Stimulated activated naive CD4-positive, alpha-beta T cell treated with Interleukin-2 at 50 U/mL for 16 hours (primary cell): ENCODE measurements around the gene DHDH.
"Not testable (repeated sequence)": the region's sequence is repeated elsewhere in the genome, so short reads cannot be mapped to it uniquely, and the experiment has no call there.

ENCODE experiments used
- DNase-seq: peaks from one replicate; lab custom pipeline; 2025; lab: John Stamatoyannopoulos, UW

DHDH gene

DNA sequence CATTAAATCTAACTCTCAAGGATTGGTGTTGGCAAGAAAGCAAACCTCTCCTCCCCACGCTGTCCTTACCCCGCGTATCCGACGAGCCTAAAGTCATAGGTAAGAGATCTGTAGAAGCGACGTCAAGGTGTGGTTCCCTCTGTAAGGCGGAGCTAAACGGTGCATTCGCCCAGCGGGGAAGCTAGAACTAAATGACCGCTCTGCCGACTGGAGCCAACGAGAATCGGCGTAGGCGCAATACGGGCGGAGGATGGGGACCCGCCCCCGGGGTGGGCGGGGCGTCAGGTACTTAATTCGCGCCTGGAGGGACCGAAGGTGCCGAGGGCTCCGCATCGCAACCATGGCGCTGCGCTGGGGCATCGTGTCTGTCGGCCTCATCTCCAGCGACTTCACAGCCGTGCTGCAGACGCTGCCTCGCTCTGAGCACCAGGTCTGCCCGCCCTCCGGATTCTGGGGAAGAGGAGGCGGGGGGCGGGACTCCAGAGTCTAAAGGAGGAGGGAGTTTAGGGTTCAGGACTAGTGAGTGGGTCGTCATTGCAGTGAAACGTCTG is at the start of gene DHDH:
DHDH (plus strand) TSS at position 318 of the 551 bp plus-strand sequence; CDS start at position 341, 23 bp downstream.
- peak; percentile 73 for DNase-seq

DNA sequence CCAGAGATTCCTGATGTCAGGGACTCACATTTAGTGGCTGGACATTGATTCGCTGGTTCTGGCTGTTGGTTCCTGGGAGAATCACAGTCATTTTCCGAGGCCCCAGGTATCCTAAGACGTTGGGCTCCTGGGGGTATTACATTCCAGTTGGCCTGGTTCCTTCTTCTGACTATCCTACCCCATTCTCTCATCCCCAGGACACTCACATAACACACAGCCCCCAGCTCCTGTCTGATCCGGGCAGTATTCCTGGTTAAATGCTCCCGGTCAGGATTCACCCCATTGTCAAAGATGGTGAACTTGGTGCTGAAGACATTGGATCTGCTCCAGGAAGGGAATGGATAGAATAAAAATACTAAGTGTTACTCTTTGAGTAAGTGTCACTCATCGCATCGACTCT is 49.8 kb upstream of the DHDH start:
- DNase-seq: no peak

DNA sequence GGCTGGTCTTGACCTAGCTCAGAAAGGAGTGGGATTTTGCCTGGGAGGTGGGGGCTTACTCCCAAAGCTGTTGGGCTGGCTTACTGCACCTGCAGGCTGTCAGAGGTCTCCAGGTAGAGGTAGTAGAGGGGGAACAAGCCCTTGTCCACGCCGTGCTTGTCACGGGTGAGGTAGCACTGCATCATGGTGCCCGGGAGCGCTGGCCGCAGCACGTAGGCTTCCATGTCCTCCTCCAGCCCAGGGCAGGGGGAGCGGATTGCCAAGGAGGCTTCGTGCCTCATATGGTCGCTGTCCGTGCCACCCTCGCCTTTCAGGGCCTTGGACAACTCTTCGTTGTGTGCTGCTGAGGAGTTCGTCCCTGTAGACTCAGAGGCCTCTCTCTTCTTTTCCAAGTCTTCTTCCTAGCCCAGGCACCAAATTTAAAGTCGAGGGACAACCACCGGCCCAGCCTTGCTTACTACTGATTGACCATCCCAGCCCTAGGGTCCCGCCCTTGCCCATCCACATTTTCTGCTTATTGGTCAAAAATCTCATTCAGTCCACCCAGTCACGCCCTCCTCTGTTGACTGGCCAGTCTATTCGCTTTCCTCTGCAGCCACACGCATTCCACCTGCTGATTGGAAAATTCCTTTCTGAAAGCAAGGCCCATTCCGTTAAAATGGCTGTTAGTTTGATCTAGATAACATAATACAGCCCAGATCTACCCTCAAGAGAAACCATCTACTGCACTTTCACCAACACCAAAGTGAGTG is 45.5 kb upstream of the DHDH start:
- no peak for DNase-seq

DNA sequence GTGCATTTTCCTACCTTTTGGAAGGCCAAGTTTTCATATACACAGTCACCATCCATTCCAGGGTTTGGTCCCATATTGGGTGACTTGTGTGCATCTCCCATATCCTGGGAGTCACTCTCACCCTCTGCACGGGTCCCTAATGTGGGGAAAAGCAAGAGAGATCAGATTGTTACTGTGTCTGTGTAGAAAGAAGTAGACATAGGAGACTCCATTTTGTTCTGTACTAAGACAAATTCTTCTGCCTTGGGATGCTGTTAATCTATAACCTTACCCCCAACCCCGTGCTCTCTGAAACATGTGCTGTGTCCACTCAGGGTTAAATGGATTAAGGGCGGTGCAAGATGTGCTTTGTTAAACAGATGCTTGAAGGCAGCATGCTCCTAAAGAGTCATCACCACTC is 44.0 kb upstream of the DHDH start:
- DNase-seq: not testable (repeated sequence)

DNA sequence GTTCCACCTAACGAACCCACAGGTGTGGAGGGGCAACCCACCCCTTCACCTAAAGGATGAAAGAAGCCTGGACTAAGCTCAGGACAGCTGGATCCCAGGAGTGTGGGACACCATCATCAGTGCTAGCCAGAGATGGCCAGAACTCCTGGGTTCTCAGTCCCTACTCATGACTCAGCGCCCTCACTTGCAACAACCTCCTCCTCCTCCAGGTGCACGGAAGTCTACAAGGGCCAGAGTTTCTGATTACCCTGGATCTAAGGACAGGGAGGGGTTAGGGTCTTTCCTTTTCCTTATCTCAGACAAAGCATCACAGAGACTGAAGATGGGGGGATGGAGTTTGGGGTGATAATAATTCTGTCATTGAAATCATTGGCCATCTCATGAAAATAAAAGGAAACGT is 42.9 kb upstream of the DHDH start:
- DNase-seq: no peak

DNA sequence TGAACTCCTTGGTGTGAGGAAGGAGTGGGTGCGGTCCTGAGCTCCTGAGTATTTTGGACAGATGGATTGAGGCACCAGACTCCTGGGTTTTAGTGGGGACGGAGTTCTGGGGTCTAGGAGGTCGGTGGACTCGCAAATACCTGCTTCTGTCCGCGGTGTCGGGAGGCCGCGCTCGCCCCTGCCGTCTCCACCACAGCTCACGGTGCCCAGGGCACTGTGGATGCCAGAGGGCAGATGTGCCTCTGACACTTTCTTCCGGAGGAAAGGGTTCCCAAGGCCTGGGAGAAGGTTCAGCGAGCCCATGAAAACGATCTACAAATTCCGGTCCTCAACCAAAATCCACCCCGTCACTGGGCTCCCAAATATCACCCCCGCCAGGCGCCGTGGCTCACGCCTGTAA is 38.3 kb upstream of the DHDH start:
- no peak for DNase-seq

DNA sequence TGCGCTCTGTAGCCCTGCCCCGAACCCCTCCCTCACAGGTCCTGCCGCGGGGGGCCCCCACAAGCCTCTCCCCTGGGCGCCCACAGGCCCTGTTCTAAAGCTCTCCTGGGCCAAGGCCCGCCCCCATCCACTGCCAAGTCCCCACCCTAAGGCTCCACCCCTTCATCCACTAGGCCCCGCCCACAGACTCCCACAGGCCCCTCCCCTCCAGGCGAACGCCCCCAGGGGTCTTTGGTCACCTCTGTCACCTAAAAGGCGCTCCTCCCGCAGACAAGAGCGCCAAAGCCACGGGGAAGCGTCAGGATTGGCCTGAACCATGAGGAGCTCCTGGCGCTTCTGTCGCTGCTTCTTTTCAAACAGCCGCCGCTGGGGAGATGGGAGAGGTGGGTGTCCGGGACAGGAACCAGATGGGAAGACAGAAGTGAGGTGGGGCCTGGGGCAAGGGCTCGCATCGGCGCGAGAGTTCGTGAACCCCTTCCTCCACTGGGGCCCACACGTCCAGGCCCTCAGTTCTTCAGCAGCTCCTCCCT is 37.2 kb upstream of the DHDH start:
- no peak for DNase-seq

DNA sequence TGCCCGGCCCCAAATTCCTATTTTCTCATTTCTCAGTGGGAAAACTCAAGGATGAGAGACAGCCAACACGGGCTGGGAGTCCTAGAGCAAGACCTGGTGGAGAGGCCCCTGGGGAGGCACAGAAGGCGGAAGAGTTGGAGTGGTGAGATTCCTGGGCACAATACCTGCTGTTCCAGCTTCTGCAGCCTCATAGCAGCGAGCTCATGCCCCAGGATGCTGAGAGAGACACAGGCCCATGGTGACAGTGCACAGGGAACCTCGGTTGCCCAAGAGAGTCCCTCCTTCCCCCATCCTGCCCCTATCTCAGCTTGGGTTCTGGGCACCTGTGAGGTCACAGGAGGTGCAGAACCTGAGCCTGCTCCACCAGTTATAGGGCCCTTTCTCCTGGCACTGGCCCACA is 36.3 kb upstream of the DHDH start:
- DNase-seq: no peak

DNA sequence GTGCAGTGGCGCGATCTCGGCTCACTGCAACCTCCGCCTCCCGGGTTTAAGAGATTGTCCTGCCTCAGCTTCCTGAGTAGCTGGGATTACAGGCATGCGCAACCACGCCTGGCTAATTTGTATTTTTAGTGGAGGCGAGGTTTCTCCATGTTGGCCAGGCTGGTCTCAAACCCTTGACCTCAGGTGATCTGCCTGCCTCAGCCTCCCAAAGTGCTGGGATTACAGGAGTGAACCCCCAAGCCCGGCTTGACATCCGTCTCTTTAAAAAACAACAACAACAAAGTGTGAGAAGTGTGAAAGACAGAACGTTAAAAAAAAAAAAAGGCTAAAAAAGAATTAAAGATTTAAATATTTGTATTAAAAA is 34.1 kb upstream of the DHDH start:
- DNase-seq: not testable (repeated sequence)

DNA sequence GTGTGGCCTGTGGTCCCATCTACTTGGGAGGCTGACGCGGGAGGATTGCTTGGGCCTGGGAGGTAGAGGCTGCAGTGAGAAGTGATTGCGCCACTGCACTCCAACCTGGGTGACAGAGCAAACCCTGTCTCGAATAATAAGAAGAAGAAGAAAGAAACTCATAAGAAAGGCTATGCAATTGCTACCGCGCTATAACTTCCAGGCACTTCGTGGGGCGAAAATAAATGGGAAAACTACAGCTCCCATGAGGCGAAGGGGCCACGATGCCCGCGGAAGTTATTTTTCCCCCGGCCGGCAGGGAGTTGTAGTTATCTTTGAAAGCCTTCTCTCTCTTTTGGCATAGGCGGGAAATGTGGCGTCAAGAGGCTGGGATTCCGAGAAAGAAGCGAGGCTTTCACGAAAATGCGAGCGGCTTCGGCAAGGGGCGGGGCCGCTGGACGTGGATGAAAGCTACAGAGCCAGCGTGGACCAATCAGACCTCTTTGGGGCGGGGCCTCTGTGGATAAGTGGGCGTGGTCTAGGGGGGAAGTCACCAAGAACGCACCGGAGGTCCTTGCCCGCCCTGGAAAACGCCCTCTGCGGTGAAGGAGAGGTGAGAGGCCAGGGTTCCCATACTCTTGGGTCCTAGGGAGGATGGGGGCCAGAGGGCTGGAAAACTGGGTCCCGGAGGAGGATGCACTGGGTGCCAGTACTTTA is 33.6 kb upstream of the DHDH start, which contains the start of gene NUCB1:
NUCB1 (plus strand) TSS at position 532 of the 696 bp plus-strand sequence. CDS start 485 bp downstream, outside the sequence.
- DNase-seq: peak; percentile 99

DNA sequence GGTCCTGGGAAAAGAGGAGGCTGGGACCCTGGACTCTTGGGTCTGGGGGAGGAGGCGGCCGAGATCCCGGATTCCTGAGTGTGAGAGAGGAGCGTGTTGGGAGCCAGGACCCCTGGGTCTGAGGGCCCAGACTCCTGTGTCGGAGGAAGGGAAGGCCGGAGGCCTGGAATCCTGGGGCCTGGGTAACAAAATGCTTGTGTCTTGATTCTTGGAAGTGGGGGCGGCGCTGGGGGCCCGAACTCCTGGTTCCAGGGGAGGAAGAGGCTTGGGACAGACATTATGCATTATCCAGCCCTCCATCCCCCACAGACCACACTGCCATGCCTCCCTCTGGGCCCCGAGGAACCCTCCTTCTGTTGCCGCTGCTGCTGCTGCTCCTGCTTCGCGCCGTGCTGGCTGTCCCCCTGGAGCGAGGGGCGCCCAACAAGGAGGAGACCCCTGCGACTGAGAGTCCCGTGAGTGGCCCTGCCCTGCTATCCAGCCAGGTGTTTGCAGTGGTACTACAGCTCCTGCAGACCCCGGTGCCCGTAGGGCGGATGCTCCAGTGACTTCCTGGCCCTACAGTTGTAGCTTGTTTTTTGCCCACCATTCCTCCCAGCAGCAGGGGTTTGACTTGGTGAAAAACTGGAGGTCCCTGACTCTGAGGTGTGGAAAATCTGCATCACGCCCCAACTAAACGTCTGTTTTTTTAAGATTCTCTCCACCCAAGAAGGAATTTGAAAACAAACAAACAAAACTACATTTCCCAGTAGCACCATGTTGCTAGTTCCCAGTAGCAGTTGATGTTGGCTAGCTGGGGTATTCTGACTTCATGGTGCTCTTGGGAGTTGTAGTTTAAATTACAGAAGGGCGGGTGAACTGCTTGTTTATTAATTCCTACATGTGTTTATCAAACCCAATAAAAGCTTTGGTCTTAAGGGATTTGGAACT is 32.8 kb upstream of the DHDH start:
- no peak for DNase-seq

DNA sequence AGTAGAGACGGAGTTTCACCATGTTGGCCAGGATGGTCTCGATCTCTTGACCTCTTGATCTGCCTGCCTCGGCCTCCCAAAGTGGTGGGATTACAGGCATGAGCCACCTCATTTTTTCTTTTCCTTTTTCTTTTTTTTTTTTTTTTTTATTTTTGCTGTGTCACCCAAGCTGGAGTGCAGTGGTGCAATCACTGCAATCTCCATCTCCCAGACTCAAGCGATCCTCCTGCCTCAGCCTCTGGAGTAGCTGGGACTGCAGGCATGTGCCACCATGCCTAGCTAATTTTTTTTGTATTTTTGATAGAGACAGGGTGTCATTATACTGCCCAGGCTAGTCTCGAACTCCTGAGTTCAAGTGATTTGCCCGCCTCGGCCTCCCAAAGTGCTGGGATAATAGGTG is 31.2 kb upstream of the DHDH start:
- DNase-seq: not testable (repeated sequence)

DNA sequence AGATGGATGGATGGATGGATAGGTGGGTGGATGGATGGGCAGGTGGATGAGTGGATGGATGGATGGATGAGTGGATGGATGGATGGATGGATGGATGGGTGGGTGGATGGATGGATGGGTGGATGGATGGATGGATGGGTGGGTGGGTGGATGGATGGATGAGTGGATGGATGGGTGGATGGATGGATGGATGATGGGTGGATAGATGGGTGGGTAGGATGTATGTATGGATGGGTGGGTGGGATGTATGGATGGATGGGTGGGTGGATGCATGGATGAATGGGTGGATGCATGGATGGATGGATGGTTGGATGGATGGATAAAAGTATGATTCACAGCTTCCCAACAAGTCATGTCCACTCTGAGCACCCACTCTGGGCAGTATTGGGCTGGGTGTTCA is 29.7 kb upstream of the DHDH start:
- DNase-seq: not testable (repeated sequence)

DNA sequence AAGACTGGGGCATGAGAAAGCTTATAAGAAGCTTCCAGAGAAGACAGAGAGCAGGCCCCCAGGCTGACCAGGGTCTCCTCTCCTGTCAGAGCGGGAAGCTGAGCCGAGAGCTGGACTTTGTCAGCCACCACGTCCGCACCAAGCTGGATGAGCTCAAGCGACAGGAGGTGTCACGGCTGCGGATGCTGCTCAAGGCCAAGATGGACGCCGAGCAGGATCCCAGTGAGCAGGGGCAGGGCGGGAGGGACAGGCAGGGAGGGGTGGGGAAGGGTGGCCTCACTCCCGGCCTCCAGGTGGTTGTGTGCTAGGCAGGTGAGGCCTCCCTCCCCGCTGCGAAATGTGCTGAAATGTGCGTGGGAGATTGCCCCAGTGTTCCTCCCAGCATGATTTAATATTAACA is 27.8 kb upstream of the DHDH start:
- no peak for DNase-seq

DNA sequence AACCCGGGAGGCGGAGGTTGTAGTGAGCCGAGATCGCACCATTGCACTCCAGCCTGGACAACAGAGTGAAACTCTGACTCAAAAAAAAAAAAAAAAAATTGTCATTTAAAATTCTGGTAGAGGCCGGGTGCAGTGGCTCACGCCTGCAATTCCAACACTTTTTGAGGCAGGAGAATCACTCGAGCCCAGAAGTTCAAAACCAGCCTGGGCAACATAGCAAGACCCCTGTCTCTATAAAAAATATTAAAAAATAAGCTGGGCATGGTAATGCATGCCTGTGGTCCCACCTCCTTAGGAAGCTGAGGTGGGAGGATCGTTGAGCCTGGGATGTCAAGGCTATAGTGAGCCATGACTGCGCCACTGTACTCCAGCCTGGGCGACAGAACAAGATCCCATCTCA is 27.2 kb upstream of the DHDH start:
- no peak for DNase-seq

DNA sequence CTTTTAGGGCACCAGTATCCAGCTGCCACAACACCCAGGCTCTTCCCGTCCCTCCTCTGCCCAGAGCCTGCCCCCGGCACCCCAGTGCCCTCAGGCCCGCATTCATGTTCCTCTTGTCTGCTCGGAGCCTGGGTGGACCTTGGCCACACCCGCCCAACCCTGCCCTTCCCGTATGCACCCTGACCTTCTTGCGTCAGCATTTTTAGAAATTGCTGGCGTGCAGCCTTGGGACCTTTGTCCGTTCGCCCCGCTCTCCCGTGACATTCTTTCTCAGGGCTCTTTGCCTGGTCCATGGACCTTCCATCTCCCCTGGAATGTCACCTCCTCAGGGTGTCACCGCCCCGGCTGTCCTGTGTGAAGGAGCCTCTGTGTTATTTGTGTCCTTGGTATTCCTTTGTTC is 25.8 kb upstream of the DHDH start:
- no peak for DNase-seq

DNA sequence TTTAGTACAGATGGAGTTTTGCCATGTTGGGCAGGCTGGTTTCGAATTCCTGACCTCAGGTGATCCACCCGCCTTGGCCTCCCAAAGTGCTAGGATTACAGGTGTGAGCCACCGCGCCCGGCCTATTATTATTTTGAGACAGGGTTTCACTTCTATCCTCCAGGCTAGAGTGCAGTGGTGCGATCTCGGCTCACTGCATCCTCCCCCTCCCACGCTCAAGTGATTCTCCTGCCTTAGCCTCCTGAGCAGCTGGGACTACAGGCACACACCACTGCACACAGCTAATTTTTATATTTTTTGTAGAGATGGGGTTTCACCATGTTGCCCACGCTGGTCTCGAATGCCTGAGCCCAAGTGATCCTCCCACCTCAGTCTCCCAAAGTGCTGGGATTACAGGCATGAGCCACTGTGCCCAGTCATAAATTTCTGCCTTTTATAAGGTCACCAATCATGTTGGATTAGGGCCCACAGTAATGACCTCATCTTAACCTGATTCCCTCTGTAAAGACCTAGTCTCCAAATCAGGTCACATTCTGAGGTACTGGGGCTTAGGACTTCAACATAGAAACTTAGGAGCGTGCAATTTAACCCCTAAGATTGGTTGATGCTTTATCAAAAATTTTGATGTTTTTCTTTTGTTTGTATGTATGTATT is 23.9 kb upstream of the DHDH start:
- not testable (repeated sequence) for DNase-seq

DNA sequence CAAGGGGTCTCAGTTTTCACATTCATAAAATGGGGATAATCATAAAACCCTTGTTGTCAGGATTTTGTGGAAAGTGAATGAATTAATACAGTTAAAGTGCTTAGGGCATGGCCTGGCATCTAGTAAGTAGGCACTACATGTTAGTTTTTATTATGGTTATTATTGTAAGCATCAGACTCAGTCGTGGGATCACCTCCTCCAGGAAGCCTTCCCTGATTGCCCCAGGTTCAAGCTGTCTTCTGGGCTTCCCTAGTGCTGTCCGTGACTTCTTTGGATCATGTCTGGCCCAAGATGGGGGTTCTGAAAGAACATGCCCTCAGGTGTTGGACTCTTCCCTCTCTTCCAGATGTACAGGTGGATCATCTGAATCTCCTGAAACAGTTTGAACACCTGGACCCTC is 22.7 kb upstream of the DHDH start:
- DNase-seq: no peak

DNA sequence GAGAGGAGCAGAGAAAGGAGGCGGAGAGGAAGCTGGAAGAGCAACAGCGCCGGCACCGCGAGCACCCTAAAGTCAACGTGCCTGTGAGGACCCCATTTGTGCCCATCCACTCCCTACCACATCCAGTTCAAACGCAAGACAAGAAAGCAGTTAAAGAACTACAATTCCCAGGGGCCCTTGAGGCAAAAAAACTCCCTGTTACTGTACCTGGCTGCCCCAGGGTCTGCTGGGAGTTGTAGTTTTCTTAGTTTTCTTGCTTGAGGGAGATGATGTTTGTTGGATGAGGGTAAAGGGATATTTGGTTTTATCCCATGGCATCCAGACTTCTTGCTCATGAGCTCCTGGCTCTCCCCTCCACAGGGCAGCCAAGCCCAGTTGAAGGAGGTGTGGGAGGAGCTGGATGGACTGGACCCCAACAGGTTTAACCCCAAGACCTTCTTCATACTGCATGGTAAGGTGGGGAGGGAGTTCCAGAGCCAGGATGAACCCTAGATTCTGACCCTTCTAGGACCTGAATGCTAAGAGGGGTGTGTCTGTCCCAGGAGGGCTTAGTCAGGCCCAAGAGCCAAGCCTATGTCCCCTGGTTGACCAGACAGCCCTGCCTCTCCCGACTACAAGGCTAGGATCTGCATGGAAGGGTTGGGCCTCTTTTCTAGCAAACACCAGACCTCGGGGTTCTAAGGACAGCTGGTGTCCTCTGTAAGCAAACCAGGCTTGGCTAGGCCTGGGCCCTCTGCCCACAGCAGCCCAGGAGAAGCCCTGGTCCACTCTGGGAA is 20.2 kb upstream of the DHDH start:
- DNase-seq: no peak

DNA sequence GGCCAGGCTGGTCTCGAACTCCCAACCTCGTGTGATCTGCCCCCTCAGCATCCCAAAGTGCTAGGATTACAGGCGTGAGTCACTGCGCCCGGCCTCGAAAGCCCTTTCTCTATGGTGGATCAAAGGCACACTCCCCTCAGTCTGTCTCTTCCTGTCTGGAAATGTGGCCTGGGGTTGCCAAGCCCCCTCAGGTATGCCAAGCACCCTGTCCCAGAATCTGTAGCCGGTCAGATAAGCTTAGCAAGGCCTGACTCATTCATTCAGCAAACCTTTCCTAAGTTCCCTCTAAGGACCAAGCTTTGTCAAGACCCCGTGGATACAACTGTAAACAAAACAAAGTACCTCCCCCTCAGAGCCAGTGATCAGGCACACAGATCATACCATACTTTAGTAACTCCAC is 19.3 kb upstream of the DHDH start:
- no peak for DNase-seq

DNA sequence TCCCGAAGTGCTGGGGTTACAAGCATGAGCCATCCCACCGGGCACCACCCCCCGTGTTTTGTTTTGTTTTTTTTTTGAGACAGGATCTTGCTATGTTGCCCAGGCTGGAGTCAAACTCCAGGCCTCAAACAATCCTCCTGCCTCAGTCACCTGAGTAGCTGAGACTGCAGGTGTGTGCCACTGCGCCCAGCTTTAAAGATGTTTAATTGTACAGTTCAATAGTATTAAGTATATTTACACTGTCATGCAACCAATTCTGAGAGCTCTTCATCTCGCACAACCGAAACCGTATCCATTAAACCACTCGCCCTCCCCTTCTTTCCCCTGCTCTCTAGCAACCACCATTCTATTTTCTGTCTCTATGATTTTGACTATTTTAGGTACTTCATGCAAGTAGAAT is 17.7 kb upstream of the DHDH start:
- no peak for DNase-seq
